GM18873 (cell line): ENCODE data around the gene KCNN4.

Experiments used
- ATAC-seq: cut with Tn5 transposase; IDR thresholded peaks from one replicate; pipeline ENCODE4 v1.9.1; 2021; ENCODE audit warnings: mild to moderate bottlenecking, moderate library complexity, moderate number of reproducible peaks; ENCODE audit not compliant: unreplicated experiment, low FRiP score

The KCNN4 gene

DNA sequence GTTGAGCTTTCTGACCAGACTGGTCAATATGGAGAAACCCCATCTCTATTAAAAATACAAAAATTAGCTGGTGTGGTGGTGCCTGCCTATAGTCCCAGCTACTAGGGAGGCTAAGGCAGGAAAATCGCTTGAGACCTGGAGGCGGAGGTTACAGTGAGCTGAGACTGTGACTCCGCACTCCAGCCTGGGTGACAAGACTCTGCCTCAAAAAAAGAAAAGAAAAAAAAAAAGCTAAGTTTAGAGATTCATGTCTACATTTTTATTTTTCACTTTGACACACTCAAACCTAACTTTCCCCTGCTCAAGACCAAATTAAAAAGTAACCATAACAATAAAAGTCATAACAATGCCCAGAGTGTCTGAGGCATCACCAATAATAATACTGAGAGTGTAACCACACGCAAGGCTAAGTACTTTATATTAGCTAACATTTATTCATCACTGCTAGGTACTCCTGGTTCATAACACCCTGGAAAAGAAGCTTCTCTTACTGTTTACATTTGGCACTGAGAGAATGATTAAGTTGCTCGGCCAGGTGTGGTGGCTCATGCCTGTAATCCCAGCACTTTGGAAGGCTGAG, 59.2 kb downstream of the KCNN4 start:
- no peak for ATAC-seq

DNA sequence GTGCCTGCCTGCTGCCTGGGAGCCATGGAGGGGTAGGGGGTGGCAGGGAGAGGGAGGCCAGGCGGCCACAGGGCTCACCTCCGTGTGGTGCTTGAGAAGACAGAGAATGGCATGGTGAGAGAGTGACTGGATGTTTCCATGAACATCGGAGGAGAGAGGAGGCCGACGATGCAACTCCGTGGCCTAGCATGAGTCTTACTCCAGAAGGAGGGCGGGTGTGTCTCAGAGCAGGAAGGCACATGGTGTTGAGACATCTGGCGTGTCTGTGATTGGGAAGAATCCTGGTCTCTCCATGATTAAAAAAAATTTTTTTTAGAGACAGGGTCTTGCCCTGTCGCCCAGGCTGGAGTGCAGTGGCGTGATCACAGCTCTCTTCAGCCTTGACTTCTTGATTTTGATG, 59.8 kb downstream of the KCNN4 start:
- no peak for ATAC-seq

DNA sequence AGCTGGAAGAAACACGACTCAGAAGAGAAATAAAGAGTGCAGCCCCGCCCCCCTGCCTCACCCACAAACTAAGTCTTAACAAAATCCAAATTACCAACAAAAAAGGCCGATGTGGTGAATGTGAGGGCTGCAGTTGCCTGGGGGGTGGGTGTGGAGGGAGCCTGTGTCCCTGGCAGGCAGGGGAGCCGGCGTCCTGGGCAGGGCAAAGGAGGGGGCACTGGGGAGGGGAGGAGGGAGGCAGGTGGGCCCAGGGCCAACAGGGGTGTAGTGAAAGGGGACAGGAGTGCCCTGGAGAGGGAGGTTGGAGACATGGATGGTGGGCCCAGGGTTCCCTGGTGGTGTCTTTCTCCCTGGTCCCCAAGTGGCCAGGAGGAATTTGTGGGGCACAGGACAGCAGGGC, 60.9 kb downstream of the KCNN4 start:
- no peak for ATAC-seq

DNA sequence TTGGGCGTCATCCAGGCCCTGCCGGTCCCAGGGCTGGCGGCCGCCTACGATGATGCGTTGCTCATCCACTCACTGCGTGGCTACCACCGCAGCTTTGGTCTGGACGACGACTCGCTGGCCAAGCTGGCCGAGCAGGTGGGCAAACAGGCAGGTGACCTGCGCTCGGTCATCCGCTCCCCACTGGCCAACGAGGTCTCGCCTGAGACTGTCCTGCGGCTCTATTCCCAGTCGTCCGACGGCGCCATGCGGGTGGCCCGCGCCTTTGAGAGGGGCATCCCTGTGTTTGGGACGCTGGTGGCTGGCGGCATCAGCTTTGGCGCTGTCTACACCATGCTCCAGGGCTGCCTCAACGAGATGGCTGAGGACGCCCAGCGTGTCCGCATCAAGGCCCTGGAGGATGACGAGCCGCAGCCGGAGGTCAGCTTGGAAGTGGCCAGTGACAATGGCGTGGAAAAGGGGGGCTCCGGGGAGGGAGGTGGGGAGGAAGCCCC, 61.4 kb downstream of the KCNN4 start:
- ATAC-seq = no peak

DNA sequence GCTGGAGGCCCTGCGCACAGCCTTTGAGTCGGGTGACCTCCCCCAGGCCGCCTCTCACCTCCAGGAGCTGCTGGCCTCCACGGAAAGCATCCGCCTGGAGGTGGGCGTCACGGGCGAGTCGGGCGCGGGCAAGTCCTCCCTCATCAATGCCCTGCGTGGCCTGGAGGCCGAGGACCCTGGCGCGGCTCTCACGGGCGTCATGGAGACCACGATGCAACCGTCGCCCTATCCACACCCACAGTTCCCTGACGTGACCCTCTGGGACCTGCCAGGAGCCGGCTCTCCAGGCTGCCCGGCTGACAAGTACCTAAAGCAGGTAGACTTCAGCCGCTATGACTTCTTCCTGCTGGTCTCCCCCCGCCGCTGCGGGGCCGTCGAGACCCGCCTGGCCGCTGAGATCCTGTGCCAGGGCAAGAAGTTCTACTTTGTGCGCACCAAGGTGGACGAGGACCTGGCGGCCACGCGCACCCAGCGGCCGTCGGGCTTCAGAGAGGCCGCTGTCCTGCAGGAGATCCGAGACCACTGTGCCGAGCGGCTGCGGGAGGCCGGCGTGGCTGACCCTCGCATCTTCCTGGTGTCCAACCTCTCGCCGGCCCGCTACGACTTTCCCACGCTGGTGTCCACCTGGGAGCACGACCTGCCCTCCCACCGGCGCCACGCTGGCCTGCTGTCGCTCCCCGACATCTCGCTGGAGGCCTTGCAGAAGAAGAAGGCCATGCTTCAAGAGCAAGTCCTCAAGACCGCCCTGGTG, 62.0 kb downstream of the KCNN4 start:
- ATAC-seq = no peak
